ENCODE measurements around the gene ATP4B.

DNA sequence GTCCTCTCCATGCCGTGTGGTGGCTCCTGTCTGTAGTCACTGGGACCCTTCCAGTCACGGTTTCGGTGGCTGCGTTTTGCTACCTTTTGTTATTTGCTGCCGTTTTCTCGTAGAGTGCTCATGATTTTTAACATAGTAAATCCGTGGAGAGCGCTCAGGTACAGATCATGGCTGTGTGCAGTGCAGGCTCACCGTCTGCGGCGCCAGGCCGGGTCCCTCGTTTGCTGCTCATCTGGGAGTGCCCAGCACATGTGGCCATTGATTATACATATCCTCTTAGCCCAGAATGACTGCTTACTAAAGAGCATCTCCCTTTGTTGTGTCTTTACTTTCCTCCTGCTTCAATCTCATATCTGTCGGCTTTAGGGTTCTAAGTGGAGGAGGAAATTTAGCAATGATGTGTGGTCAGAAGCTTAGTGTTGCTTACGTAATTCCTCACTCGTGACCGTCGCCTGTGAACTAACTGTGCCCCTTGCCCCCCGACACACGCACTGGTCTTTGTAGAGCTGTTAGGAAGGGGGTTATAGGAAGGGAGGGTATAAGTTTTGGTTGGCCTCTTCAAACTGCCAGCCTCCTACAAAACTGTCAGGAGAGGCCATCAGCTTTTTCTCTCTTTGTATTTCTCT is 41.6 kb downstream of the ATP4B start:
- TF ChIP-seq, protein P1, sequence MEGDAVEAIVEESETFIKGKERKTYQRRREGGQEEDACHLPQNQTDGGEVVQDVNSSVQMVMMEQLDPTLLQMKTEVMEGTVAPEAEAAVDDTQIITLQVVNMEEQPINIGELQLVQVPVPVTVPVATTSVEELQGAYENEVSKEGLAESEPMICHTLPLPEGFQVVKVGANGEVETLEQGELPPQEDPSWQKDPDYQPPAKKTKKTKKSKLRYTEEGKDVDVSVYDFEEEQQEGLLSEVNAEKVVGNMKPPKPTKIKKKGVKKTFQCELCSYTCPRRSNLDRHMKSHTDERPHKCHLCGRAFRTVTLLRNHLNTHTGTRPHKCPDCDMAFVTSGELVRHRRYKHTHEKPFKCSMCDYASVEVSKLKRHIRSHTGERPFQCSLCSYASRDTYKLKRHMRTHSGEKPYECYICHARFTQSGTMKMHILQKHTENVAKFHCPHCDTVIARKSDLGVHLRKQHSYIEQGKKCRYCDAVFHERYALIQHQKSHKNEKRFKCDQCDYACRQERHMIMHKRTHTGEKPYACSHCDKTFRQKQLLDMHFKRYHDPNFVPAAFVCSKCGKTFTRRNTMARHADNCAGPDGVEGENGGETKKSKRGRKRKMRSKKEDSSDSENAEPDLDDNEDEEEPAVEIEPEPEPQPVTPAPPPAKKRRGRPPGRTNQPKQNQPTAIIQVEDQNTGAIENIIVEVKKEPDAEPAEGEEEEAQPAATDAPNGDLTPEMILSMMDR (IDR thresholded peaks at IDR 0.05): no peak
- TF ChIP-seq, protein P2, sequence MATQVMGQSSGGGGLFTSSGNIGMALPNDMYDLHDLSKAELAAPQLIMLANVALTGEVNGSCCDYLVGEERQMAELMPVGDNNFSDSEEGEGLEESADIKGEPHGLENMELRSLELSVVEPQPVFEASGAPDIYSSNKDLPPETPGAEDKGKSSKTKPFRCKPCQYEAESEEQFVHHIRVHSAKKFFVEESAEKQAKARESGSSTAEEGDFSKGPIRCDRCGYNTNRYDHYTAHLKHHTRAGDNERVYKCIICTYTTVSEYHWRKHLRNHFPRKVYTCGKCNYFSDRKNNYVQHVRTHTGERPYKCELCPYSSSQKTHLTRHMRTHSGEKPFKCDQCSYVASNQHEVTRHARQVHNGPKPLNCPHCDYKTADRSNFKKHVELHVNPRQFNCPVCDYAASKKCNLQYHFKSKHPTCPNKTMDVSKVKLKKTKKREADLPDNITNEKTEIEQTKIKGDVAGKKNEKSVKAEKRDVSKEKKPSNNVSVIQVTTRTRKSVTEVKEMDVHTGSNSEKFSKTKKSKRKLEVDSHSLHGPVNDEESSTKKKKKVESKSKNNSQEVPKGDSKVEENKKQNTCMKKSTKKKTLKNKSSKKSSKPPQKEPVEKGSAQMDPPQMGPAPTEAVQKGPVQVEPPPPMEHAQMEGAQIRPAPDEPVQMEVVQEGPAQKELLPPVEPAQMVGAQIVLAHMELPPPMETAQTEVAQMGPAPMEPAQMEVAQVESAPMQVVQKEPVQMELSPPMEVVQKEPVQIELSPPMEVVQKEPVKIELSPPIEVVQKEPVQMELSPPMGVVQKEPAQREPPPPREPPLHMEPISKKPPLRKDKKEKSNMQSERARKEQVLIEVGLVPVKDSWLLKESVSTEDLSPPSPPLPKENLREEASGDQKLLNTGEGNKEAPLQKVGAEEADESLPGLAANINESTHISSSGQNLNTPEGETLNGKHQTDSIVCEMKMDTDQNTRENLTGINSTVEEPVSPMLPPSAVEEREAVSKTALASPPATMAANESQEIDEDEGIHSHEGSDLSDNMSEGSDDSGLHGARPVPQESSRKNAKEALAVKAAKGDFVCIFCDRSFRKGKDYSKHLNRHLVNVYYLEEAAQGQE (IDR thresholded peaks at IDR 0.05; ENCODE audit: insufficient read depth in 1 of 2, low read depth in 2 of 2, low read length in 1 of 2): no peak
- no peak for TF ChIP-seq POLR2AphosphoS5 (IDR thresholded peaks at IDR 0.05; ENCODE audit: low read depth, low read length)
- no peak for TF ChIP-seq SIN3A (IDR thresholded peaks at IDR 0.05; ENCODE audit: borderline replicate concordance, insufficient read depth, low read depth, low read length)
- TF ChIP-seq TCF7L2 (IDR thresholded peaks at IDR 0.05; ENCODE audit: low read depth, low read length): no peak
